HL-60 (cell line): ENCODE results near the gene ALK.

ENCODE experiments used
- DNase-seq, 2 experiments: peaks; one replicate each; pipeline ENCODE4 v3.0.0-alpha.2; 2010 to 2020; ENCODE audit warnings: low read depth in 1 of 2, low spot score in 1 of 2
- H3K27ac ChIP-seq: fragments of 250-450 bp; sonication (Bioruptor Pico); replicated peaks from 2 replicates; pipeline ENCODE4 v1.5.1; 2020; ENCODE audit warnings: mild to moderate bottlenecking, moderate library complexity
- H3K27me3 ChIP-seq: fragments of 250-450 bp; sonication (Bioruptor Pico); 2 replicates; pipeline ENCODE4 v1.5.1; 2021; ENCODE audit warnings: mild to moderate bottlenecking, moderate library complexity; ENCODE audit not compliant: insufficient read depth, poor library complexity, severe bottlenecking
- H3K4me3 ChIP-seq: replicated peaks from 2 replicates; pipeline ENCODE4 v1.5.1; 2011; ENCODE audit warnings: mild to moderate bottlenecking, control low read depth, low read length; ENCODE audit not compliant: insufficient read depth
- GABPA ChIP-seq: IDR thresholded peaks from 2 replicates; pipeline ENCODE4 v1.6.1; 2012; ENCODE audit warnings: low read depth
- POLR2AphosphoS5 ChIP-seq: IDR thresholded peaks from 2 replicates; pipeline ENCODE4 v1.6.1; 2012; ENCODE audit warnings: low read depth
- SPI1 ChIP-seq: IDR thresholded peaks from 2 replicates; pipeline ENCODE4 v1.6.1; 2012; ENCODE audit warnings: low read depth, mild to moderate bottlenecking, borderline replicate concordance
- TF ChIP-seq, protein P1 (sequence below): IDR thresholded peaks from one replicate; pipeline ENCODE4 v1.5.1; 2011; ENCODE audit warnings: low read length, control low read depth, inconsistent platforms; ENCODE audit not compliant: insufficient read depth
- TF ChIP-seq, protein P2 (sequence below): IDR thresholded peaks from 2 replicates; pipeline ENCODE4 v1.6.1; 2012; ENCODE audit warnings: low read depth; ENCODE audit not compliant: insufficient replicate concordance

The ALK gene

DNA sequence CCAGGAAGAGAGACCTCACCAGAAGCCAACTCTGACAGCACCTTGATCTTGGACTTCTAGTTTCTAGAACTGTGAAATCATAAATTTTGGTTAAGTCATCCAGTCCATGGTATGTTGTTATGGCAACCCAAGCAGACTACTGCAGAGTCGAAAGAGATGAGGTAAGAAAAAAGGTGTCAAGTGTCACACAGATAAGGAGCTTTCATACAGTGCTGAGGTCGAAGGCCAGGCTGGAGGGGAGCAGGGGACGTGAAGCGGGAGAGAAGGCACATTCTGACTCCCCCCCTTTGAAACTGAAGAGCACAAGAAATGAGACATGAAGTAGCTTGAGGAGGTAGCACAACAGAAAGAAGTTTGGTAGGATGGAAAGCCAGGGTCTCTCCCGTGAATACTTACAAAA lies 110.4 kb downstream of the ALK start:
- Histone ChIP-seq H3K4me3 (no peak overlapping the region), H3K27ac (no peak overlapping the region), H3K27me3 (no peaks in the 10 kb centered on the region)
- no peak for DNase-seq
- TF ChIP-seq, protein P1, sequence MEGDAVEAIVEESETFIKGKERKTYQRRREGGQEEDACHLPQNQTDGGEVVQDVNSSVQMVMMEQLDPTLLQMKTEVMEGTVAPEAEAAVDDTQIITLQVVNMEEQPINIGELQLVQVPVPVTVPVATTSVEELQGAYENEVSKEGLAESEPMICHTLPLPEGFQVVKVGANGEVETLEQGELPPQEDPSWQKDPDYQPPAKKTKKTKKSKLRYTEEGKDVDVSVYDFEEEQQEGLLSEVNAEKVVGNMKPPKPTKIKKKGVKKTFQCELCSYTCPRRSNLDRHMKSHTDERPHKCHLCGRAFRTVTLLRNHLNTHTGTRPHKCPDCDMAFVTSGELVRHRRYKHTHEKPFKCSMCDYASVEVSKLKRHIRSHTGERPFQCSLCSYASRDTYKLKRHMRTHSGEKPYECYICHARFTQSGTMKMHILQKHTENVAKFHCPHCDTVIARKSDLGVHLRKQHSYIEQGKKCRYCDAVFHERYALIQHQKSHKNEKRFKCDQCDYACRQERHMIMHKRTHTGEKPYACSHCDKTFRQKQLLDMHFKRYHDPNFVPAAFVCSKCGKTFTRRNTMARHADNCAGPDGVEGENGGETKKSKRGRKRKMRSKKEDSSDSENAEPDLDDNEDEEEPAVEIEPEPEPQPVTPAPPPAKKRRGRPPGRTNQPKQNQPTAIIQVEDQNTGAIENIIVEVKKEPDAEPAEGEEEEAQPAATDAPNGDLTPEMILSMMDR, result no peak
- TF ChIP-seq GABPA (no peak), POLR2AphosphoS5 (no peak), SPI1 (no peak)
- TF ChIP-seq, protein P2, sequence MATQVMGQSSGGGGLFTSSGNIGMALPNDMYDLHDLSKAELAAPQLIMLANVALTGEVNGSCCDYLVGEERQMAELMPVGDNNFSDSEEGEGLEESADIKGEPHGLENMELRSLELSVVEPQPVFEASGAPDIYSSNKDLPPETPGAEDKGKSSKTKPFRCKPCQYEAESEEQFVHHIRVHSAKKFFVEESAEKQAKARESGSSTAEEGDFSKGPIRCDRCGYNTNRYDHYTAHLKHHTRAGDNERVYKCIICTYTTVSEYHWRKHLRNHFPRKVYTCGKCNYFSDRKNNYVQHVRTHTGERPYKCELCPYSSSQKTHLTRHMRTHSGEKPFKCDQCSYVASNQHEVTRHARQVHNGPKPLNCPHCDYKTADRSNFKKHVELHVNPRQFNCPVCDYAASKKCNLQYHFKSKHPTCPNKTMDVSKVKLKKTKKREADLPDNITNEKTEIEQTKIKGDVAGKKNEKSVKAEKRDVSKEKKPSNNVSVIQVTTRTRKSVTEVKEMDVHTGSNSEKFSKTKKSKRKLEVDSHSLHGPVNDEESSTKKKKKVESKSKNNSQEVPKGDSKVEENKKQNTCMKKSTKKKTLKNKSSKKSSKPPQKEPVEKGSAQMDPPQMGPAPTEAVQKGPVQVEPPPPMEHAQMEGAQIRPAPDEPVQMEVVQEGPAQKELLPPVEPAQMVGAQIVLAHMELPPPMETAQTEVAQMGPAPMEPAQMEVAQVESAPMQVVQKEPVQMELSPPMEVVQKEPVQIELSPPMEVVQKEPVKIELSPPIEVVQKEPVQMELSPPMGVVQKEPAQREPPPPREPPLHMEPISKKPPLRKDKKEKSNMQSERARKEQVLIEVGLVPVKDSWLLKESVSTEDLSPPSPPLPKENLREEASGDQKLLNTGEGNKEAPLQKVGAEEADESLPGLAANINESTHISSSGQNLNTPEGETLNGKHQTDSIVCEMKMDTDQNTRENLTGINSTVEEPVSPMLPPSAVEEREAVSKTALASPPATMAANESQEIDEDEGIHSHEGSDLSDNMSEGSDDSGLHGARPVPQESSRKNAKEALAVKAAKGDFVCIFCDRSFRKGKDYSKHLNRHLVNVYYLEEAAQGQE, result no peak

DNA sequence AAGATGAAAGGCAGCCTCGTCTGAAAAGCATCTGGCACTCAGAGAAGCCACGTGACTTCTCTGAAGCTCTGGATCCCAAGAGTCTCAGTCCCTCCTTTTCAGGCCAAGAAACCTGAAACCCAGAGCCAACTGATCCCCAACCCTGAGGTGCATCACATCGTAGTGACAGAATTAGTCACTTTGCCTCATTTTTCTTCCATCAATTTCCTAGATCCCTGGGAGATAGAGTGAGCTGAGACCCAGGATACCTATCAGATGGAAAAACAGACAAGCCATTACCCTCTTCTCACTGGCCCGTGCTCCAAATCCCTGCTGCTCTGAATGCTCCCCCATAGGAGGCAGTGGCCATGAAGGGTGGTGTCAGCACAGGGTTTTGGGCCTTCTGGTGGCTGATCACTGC lies 113.1 kb downstream of the ALK start:
- no peaks in the 10 kb centered on the region for H3K27me3 ChIP-seq
- DNase-seq, result no peak
- no peak overlapping the region for H3K4me3 ChIP-seq
- no peak overlapping the region for H3K27ac ChIP-seq
- no peak for TF ChIP-seq GABPA
- TF ChIP-seq POLR2AphosphoS5, result no peak
- TF ChIP-seq, protein P2, result no peak
- TF ChIP-seq, protein P1, result no peak
- TF ChIP-seq SPI1, result no peak

DNA sequence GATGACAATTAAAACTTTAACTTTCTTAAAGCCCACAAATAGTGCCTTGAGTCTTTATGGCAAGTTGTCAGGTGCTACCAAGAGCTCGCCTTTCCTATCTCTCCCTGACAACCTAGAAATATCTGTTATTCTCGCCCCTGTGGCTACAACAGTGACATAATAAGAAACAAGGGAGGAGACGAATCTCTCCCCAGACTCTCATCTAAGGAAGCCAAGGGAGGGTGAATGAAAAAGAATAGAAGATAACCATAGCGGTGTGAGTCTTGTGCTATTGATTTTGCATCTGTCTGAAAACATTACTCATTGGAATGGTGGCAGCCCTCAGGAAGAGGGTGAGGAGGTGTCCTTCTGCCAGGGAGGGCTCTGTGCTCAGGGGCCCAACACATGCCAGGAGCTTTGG lies 114.3 kb downstream of the ALK start:
- no peak for DNase-seq
- H3K27ac ChIP-seq, result no peak overlapping the region
- H3K4me3 ChIP-seq, result no peak overlapping the region
- H3K27me3 ChIP-seq, result no peaks in the 10 kb centered on the region
- TF ChIP-seq SPI1 (no peak), POLR2AphosphoS5 (no peak), GABPA (no peak)
- TF ChIP-seq, protein P2, result no peak
- TF ChIP-seq, protein P1, result no peak
